K562 (cell line): ENCODE results near the gene MAP2K6. TPM values are rescaled to one million over a fixed set of nuclear protein-coding genes. Genes with fewer than 3 reads are reported as not detected.

Experiments used
- ATAC-seq: fragments of 200-7000 bp; cut with Tn5 transposase; 3 replicates; pipeline ENCODE4 v1.9.1; 2020; ENCODE audit warnings: moderate library complexity
- BruUV-seq: library from RNA; stranded (reverse); fragments of 400-500 nt; replicated peaks from 2 replicates; lab custom pipeline; 2021; lab: Mats Ljungman, UMichigan
- CTCF ChIA-PET: fragments of 300-600 bp; formaldehyde crosslinking; extraction: SDS; loops from one replicate; lab custom pipeline; 2021; ENCODE audit warnings: low intra/inter-chr PET ratio; lab: Yijun Ruan, JAX
- POLR2A ChIA-PET: fragments of 300-600, 350-650 bp; sonication (Branson Sonifier 250); formaldehyde crosslinking; extraction: SDS; loops from one replicate; lab custom pipeline; 2021; ENCODE audit warnings: antibody characterized with exemption, inconsistent platforms; lab: Yijun Ruan, JAX
- DNase-seq, 4 experiments: peaks; one replicate each; pipeline versions ENCODE4 v3.0.0 to v3.0.0-alpha.2; 2011 to 2018; ENCODE audit warnings: low spot score in 3 of 4, mixed read lengths in 3 of 4; ENCODE audit errors: extremely low read depth in 1 of 4
- FAIRE-seq: peaks from 2 replicates; lab custom pipeline; 2011; peaks lifted over from hg19 to GRCh38; lab: Jason Lieb, UNC
- H2AFZ ChIP-seq: 2 replicates; pipeline ENCODE4 v1.6.0; 2011; ENCODE audit warnings: low read depth, low read length, control low read depth, inconsistent platforms
- H3K27ac ChIP-seq: fragments of 200-600 bp; 3 replicates; pipeline ENCODE4 v1.8.0; 2011; ENCODE audit warnings: low read depth, mild to moderate bottlenecking, control low read depth, inconsistent platforms, low read length, moderate library complexity, mixed read lengths; ENCODE audit errors: extremely low read depth
- H3K27me3 ChIP-seq, 2 experiments: fragments of 300-600 bp in 1 of 2; 2 replicates in 1 of 2; 3 replicates in 1 of 2; pipeline versions ENCODE4 v1.6.0 to v1.8.0; 2011; ENCODE audit warnings: inconsistent platforms in 2 of 2, low read length in 2 of 2, mild to moderate bottlenecking in 1 of 2, mixed read lengths in 1 of 2, moderate library complexity in 1 of 2; ENCODE audit not compliant: control insufficient read depth in 2 of 2, insufficient read depth in 2 of 2
- H3K36me3 ChIP-seq: fragments of 300-600 bp; 3 replicates; pipeline ENCODE4 v1.8.0; 2011; ENCODE audit warnings: mild to moderate bottlenecking, low read length, inconsistent platforms; ENCODE audit not compliant: control insufficient read depth, insufficient read depth
- H3K4me1 ChIP-seq, 2 experiments: fragments of 200-600 bp in 1 of 2; replicated peaks in 1 of 2; 2 replicates in 1 of 2; 3 replicates in 1 of 2; pipeline versions ENCODE4 v1.5.1 to v1.8.0; 2011; ENCODE audit warnings: inconsistent platforms in 2 of 2, low read length in 2 of 2, mild to moderate bottlenecking in 1 of 2, mixed read lengths in 1 of 2, moderate library complexity in 1 of 2; ENCODE audit not compliant: control insufficient read depth in 2 of 2, insufficient read depth in 2 of 2
- H3K4me2 ChIP-seq: 2 replicates; pipeline ENCODE4 v1.6.1; 2011; ENCODE audit warnings: low read length, control low read depth, inconsistent platforms, mixed read lengths; ENCODE audit not compliant: insufficient read depth
- H3K4me3 ChIP-seq: fragments of 200-600 bp; sonication (generic), shearing (Covaris generic); 2 replicates; pipeline ENCODE4 v1.5.1; 2016; ENCODE audit warnings: control low read depth, inconsistent platforms
- H3K79me2 ChIP-seq: fragments of 200-600 bp; 3 replicates; pipeline ENCODE4 v1.8.0; 2011; ENCODE audit warnings: low read length, inconsistent platforms; ENCODE audit not compliant: control insufficient read depth, insufficient read depth
- H3K9ac ChIP-seq, 2 experiments: 2 replicates each; pipeline versions ENCODE4 v1.6.0 to v1.6.1; 2011; ENCODE audit warnings: low read depth in 2 of 2, low read length in 2 of 2, control low read depth in 1 of 2, inconsistent platforms in 1 of 2, mild to moderate bottlenecking in 1 of 2, mixed read lengths in 1 of 2; ENCODE audit not compliant: insufficient read depth in 1 of 2
- H3K9me1 ChIP-seq: one replicate; pipeline ENCODE4 v1.6.0; 2011; ENCODE audit warnings: inconsistent platforms, mild to moderate bottlenecking, low read length, moderate library complexity; ENCODE audit not compliant: control insufficient read depth, insufficient read depth
- H3K9me3 ChIP-seq: replicated peaks from 2 replicates; pipeline ENCODE4 v1.5.1; 2011; ENCODE audit warnings: low read depth, low read length, inconsistent platforms; ENCODE audit not compliant: control insufficient read depth, insufficient read depth
- H4K20me1 ChIP-seq: replicated peaks from 2 replicates; pipeline ENCODE4 v1.6.1; 2011; ENCODE audit warnings: low read length, inconsistent platforms, mixed read lengths; ENCODE audit not compliant: control insufficient read depth, insufficient read depth
- BCL6 ChIP-seq: fragments of 250-450 bp; sonication (Bioruptor Pico); IDR thresholded peaks from 2 replicates; pipeline ENCODE4 v1.4.0; 2020
- BRCA1 ChIP-seq, 2 experiments: fragments of 450-650 bp in 1 of 2; sonication (generic) in 1 of 2; formaldehyde crosslinking in 1 of 2; IDR thresholded peaks; 2 replicates each; pipeline versions ENCODE4 v1.5.0 to v1.6.1; 2017 to 2020; ENCODE audit warnings: mild to moderate bottlenecking in 1 of 2, missing genetic modification reagents in 1 of 2
- CCAR2 ChIP-seq: fragments of 200-400 bp; formaldehyde crosslinking; IDR thresholded peaks from 2 replicates; pipeline ENCODE4 v1.6.1; 2017; ENCODE audit warnings: mild to moderate bottlenecking, low read depth, low read length
- ETS2 ChIP-seq: IDR thresholded peaks from 2 replicates; pipeline ENCODE4 v1.6.1; 2016; ENCODE audit warnings: borderline replicate concordance, missing genetic modification characterization, mild to moderate bottlenecking, moderate library complexity, missing compliant biosample characterization; ENCODE audit not compliant: poor library complexity, severe bottlenecking
- FOXJ3 ChIP-seq: sonication (generic); formaldehyde crosslinking; IDR thresholded peaks from 2 replicates; pipeline ENCODE4 v1.4.0; 2020; ENCODE audit warnings: mild to moderate bottlenecking, missing genetic modification reagents
- LCOR ChIP-seq: sonication (generic); formaldehyde crosslinking; IDR thresholded peaks from 2 replicates; pipeline ENCODE4 v1.8.0; 2022; ENCODE audit warnings: mild to moderate bottlenecking, missing genetic modification reagents
- MAFF ChIP-seq: IDR thresholded peaks from 2 replicates; pipeline ENCODE4 v1.6.1; 2012; ENCODE audit warnings: low read length, improper control_type of control experiment
- MXD1 ChIP-seq: fragments of 250-450 bp; sonication (Bioruptor Pico); IDR thresholded peaks from 2 replicates; pipeline ENCODE4 v1.8.0; 2021; ENCODE audit warnings: borderline replicate concordance, mild to moderate bottlenecking, moderate library complexity; ENCODE audit not compliant: poor library complexity, severe bottlenecking
- MYNN ChIP-seq, 2 experiments: sonication (generic); formaldehyde crosslinking in 1 of 2; IDR thresholded peaks; 2 replicates each; pipeline versions ENCODE4 v1.5.0 to v1.6.1; 2016 to 2020; ENCODE audit warnings: antibody characterized with exemption in 1 of 2, missing genetic modification reagents in 1 of 2
- SRF ChIP-seq, 2 experiments: fragments of 250-450, 450-650 bp in 1 of 2; sonication (Bioruptor Pico) in 1 of 2; sonication (generic) in 1 of 2; formaldehyde crosslinking; IDR thresholded peaks; 2 replicates each; pipeline versions ENCODE4 v1.5.0 to v1.5.1; 2020 to 2022; ENCODE audit warnings: mild to moderate bottlenecking in 1 of 2, missing genetic modification reagents in 1 of 2
- TSC22D4 ChIP-seq: fragments of 450-650 bp; IDR thresholded peaks from 2 replicates; pipeline ENCODE4 v1.6.1; 2016; ENCODE audit warnings: missing genetic modification characterization, missing biosample characterization, control low read depth
- ZBTB8A ChIP-seq: fragments of 450-650 bp; IDR thresholded peaks from 2 replicates; pipeline ENCODE4 v1.6.1; 2018; ENCODE audit warnings: mild to moderate bottlenecking, moderate library complexity; ENCODE audit not compliant: partially characterized antibody
- ZNF212 ChIP-seq: fragments of 450-650 bp; formaldehyde crosslinking; IDR thresholded peaks from 2 replicates; pipeline ENCODE4 v1.4.0; 2020; ENCODE audit warnings: mild to moderate bottlenecking
- ZNF695 ChIP-seq: fragments of 450-650 bp; formaldehyde crosslinking; IDR thresholded peaks from 2 replicates; pipeline ENCODE4 v1.4.0; 2020; ENCODE audit warnings: mild to moderate bottlenecking, moderate library complexity
- WGBS: fragments of 100-300 bp; shearing (Covaris generic); methylation state at CpG from one replicate; pipeline ENCODE4 v1.1.6; 2016; ENCODE audit warnings: low coverage, mixed read lengths; ENCODE audit not compliant: insufficient coverage; ENCODE audit errors: missing lambda C conversion rate; 5-methylcytosine and 5-hydroxymethylcytosine counted together
- in situ Hi-C: fragments of 300-500 bp; cut with MboI; formaldehyde crosslinking; loops from 4 replicates; pipeline ENCODE4 v1.15.0; 2018; ENCODE audit warnings: inconsistent platforms, mixed read lengths
- intact Hi-C: fragments of 100-400 bp; cut with micrococcal nuclease; formaldehyde crosslinking; loops from 2 replicates; pipeline ENCODE4 v1.14.2; 2022
- polyA plus RNA-seq, 8 experiments: library from polyadenylated mRNA; depleted of rRNA in 4 of 8; stranded (reverse) in 5 of 8; unstranded in 3 of 8; fragments of >200 nt; fragmentation: Nextera tagmentation in 2 of 8; fragmentation: Illumina TruSeq in 1 of 8; extraction: Ambion mirVana in 2 of 8; extraction: Trizol in 1 of 8; gene quantifications; 2 replicates each; pipeline versions ENCODE4 v1.2.1 to v1.2.3, GENCODE V29; 2011 to 2014; ENCODE audit warnings: inconsistent platforms in 1 of 8, missing spikeins in 1 of 8
- total RNA-seq, 7 experiments: library from RNA; depleted of rRNA in 6 of 7; stranded (reverse); fragments of >200 nt in 6 of 7; fragmentation: Illumina TruSeq in 2 of 7; extraction: Trizol in 2 of 7; gene quantifications; 2 replicates each; pipeline versions ENCODE4 v1.2.1 to v1.2.3, GENCODE V29; 2011 to 2021; ENCODE audit warnings: low replicate concordance in 1 of 7

MAP2K6 gene
- total and polyA plus RNA-seq, 9 of the 15 experiments (the other 6 are each of a cell fraction or from before 2014, with no cell fraction given), result 0.07 to 0.13 TPM; not detected in 7

DNA sequence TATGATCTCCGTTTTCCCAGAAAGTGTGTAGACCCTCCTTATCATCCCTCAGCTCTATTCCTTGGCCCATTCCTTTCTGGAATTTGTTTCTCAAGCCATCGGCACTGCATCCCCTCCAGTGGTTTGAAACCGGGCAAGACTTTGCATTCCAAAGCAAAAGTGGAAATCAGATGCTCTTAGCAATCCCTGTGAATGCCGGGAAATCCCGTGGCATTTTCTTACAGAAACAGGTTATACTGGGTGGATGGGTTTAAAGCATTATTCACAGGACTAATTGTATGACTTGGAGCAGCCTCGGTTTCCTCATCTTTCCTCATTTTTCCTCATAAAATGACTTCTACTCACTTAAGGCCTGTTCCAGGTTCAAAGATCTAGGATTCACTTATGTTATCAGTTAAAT lies 52.0 kb downstream of the MAP2K6 start:
- ChIA-PET CTCF (no interaction called here), POLR2A (no interaction called here)
- no peak overlapping the region for H3K27ac ChIP-seq
- no peaks in the 10 kb centered on the region for H3K9me3 ChIP-seq
- WGBS, result 0% methylated on average over 6 of the region's 6 CpGs
- no TSS peak for BruUV-seq
- FAIRE-seq, result no peak
- H4K20me1 ChIP-seq, result no peaks in the 10 kb centered on the region
- peaks cover 0 to 5% of the 10 kb centered on the region in 2 experiments; a peak in 1 of 5 replicates for H3K27me3 ChIP-seq
- H3K9ac ChIP-seq, result no peak overlapping the region
- in situ Hi-C loops, result no loop called here
- no peak overlapping the region for H2AFZ ChIP-seq
- no peaks in the 10 kb centered on the region for H3K4me1 ChIP-seq
- no peak overlapping the region for H3K4me2 ChIP-seq
- H3K4me3 ChIP-seq, result no peak overlapping the region
- TF ChIP-seq MXD1, result no peak
- TF ChIP-seq BCL6 (CRISPR knock-in tag), result no peak
- no peak for TF ChIP-seq MYNN (IDR thresholded peaks at IDR 0.05)
- no peak for TF ChIP-seq MYNN (CRISPR knock-in tag; IDR thresholded peaks at IDR 0.05)
- TF ChIP-seq ETS2 (tag), result no peak
- no peak for TF ChIP-seq SRF (CRISPR knock-in tag; IDR thresholded peaks at IDR 0.05)
- TF ChIP-seq LCOR, result no peak
- no peak for TF ChIP-seq TSC22D4
- TF ChIP-seq FOXJ3 (CRISPR knock-in tag), result no peak
- TF ChIP-seq ZNF212 (CRISPR knock-in tag), result no peak
- TF ChIP-seq CCAR2, result no peak
- TF ChIP-seq BRCA1 (IDR thresholded peaks at IDR 0.05), result no peak
- TF ChIP-seq BRCA1 (CRISPR knock-in tag; IDR thresholded peaks at IDR 0.05), result no peak
- TF ChIP-seq ZNF695 (CRISPR knock-in tag), result no peak
- TF ChIP-seq MAFF, result no peak
- no peak for TF ChIP-seq ZBTB8A
- TF ChIP-seq, all 486 proteins: peak for 0
- Histone ChIP-seq H3K9me1 (no peaks in the 10 kb centered on the region), H3K79me2 (no peaks in the 10 kb centered on the region), H3K36me3 (no peaks in the 10 kb centered on the region)
- intact Hi-C loops, result no loop called here
- ATAC-seq (no peak), DNase-seq (no peak)
